H1 (cell line): ENCODE measurements around the gene PTPRD. TPM values are rescaled to one million over a fixed set of nuclear protein-coding genes. Genes with fewer than 3 reads are reported as not detected.

ENCODE experiments used
- CTCF ChIA-PET: fragments of 300-600 bp; sonication (Branson Sonifier 250); formaldehyde crosslinking; loops from one replicate; lab custom pipeline; 2021; ENCODE audit not compliant: partially characterized antibody; lab: Charles Lee
- POLR2A ChIA-PET: fragments of 300-600 bp; sonication (Branson Sonifier 250); formaldehyde crosslinking; loops from one replicate; lab custom pipeline; 2021; ENCODE audit warnings: inconsistent platforms; ENCODE audit not compliant: partially characterized antibody; lab: Charles Lee
- DNase-seq, 2 experiments: peaks; one replicate each; pipeline versions ENCODE4 v3.0.0 to v3.0.0-alpha.2; 2010 to 2022; ENCODE audit warnings: low spot score in 2 of 2, low read depth in 1 of 2, mixed read lengths in 1 of 2
- FAIRE-seq: peaks from 2 replicates; lab custom pipeline; 2011; peaks lifted over from hg19 to GRCh38; lab: Jason Lieb, UNC
- H2AFZ ChIP-seq: 2 replicates; pipeline ENCODE4 v1.8.1; 2012; ENCODE audit warnings: low read length, inconsistent platforms
- H2AK5ac ChIP-seq: 2 replicates; pipeline ENCODE4 v1.6.1; 2013; ENCODE audit warnings: low read depth, low read length
- H2BK120ac ChIP-seq: replicated peaks from 2 replicates; pipeline ENCODE3; 2013; ENCODE audit warnings: low read depth, low read length, inconsistent platforms
- H2BK12ac ChIP-seq: 2 replicates; pipeline ENCODE4 v1.6.1; 2013; ENCODE audit warnings: low read depth, low read length
- H2BK15ac ChIP-seq: 2 replicates; pipeline ENCODE4 v1.6.1; 2013; ENCODE audit warnings: low read length
- H2BK20ac ChIP-seq: 2 replicates; pipeline ENCODE4 v1.6.1; 2013; ENCODE audit warnings: low read length
- H2BK5ac ChIP-seq: 2 replicates; pipeline ENCODE4 v1.6.1; 2013; ENCODE audit warnings: low read depth, low read length
- H3K14ac ChIP-seq: 2 replicates; pipeline ENCODE4 v1.6.1; 2013; ENCODE audit warnings: inconsistent platforms; ENCODE audit not compliant: insufficient read length
- H3K18ac ChIP-seq: 2 replicates; pipeline ENCODE4 v1.6.1; 2013; ENCODE audit warnings: low read length; ENCODE audit errors: extremely low read depth
- H3K23ac ChIP-seq: 2 replicates; pipeline ENCODE4 v1.6.1; 2013; ENCODE audit warnings: inconsistent platforms; ENCODE audit not compliant: insufficient read length
- H3K23me2 ChIP-seq: 2 replicates; pipeline ENCODE4 v1.6.1; 2013; ENCODE audit warnings: low read depth, low read length
- H3K27ac ChIP-seq: 2 replicates; pipeline ENCODE4 v1.6.1; 2011; ENCODE audit warnings: low read depth, low read length, inconsistent platforms
- H3K27me3 ChIP-seq, 4 experiments: replicated peaks in 1 of 4; 1 replicate in 1 of 4; 2 replicates in 3 of 4; pipeline versions ENCODE4 v1.6.1 to v1.8.1; 2011 to 2013; ENCODE audit warnings: low read length in 3 of 4, mild to moderate bottlenecking in 3 of 4, inconsistent platforms in 2 of 4, mixed read lengths in 2 of 4, moderate library complexity in 1 of 4; ENCODE audit not compliant: control insufficient read depth in 3 of 4, insufficient read depth in 3 of 4; ENCODE audit errors: extremely low read depth in 1 of 4
- H3K36me3 ChIP-seq, 4 experiments: 2 replicates each; pipeline versions ENCODE4 v1.6.1 to v1.8.1; 2011 to 2013; ENCODE audit warnings: mild to moderate bottlenecking in 4 of 4, low read length in 3 of 4, moderate library complexity in 2 of 4, control low read depth in 1 of 4, inconsistent platforms in 1 of 4; ENCODE audit not compliant: insufficient read depth in 4 of 4, control insufficient read depth in 2 of 4
- H3K4ac ChIP-seq: replicated peaks from 2 replicates; pipeline ENCODE3; 2013; ENCODE audit warnings: low read length, low read depth, mixed read lengths, inconsistent platforms; ENCODE audit not compliant: insufficient read length
- H3K4me1 ChIP-seq, 4 experiments: replicated peaks in 1 of 4; 1 replicate in 1 of 4; 2 replicates in 3 of 4; pipeline versions ENCODE4 v1.6.1 to v1.8.1; 2011 to 2013; ENCODE audit warnings: low read length in 3 of 4, inconsistent platforms in 2 of 4, mixed read lengths in 1 of 4; ENCODE audit not compliant: insufficient read depth in 4 of 4, control insufficient read depth in 3 of 4
- H3K4me2 ChIP-seq, 2 experiments: 2 replicates each; pipeline versions ENCODE4 v1.6.1 to v1.8.1; 2011 to 2013; ENCODE audit warnings: low read depth in 2 of 2, low read length in 2 of 2, control low read depth in 1 of 2, inconsistent platforms in 1 of 2, mild to moderate bottlenecking in 1 of 2; ENCODE audit not compliant: insufficient read depth in 1 of 2
- H3K4me3 ChIP-seq, 4 experiments: fragments of 200-600, 300-600 bp in 1 of 4; sonication (generic), shearing (Covaris generic), sonication (Bioruptor Twin) in 1 of 4; 2 replicates each; pipeline versions ENCODE4 v1.5.1 to v1.8.1; 2011 to 2016; ENCODE audit warnings: low read length in 4 of 4, low read depth in 3 of 4, control low read depth in 2 of 4, inconsistent platforms in 2 of 4, mild to moderate bottlenecking in 2 of 4, mixed read lengths in 1 of 4, moderate library complexity in 1 of 4; ENCODE audit not compliant: insufficient read depth in 2 of 4; ENCODE audit errors: extremely low read depth in 1 of 4
- H3K56ac ChIP-seq: replicated peaks from 2 replicates; pipeline ENCODE3; 2013; ENCODE audit warnings: low read depth, mild to moderate bottlenecking, mixed read lengths, low read length, inconsistent platforms; ENCODE audit not compliant: insufficient read length
- H3K79me1 ChIP-seq: 2 replicates; pipeline ENCODE4 v1.6.1; 2013; ENCODE audit warnings: low read depth, low read length, control low read depth
- H3K79me2 ChIP-seq, 2 experiments: 2 replicates each; pipeline versions ENCODE4 v1.6.1 to v1.8.1; 2012 to 2013; ENCODE audit warnings: low read length in 2 of 2, mild to moderate bottlenecking in 2 of 2, inconsistent platforms in 1 of 2; ENCODE audit not compliant: insufficient read depth in 2 of 2, control insufficient read depth in 1 of 2
- H3K9ac ChIP-seq, 4 experiments: replicated peaks in 1 of 4; 1 replicate in 1 of 4; 2 replicates in 3 of 4; pipeline versions ENCODE4 v1.6.1 to v1.8.1; 2011 to 2013; ENCODE audit warnings: low read depth in 3 of 4, low read length in 3 of 4, control low read depth in 2 of 4, mild to moderate bottlenecking in 2 of 4, moderate library complexity in 2 of 4, inconsistent platforms in 1 of 4; ENCODE audit errors: extremely low read depth in 1 of 4
- H3K9me3 ChIP-seq, 2 experiments: 2 replicates each; pipeline versions ENCODE4 v1.6.1 to v1.8.1; 2012 to 2013; ENCODE audit warnings: mild to moderate bottlenecking in 2 of 2, moderate library complexity in 2 of 2, control low read depth in 1 of 2, inconsistent platforms in 1 of 2, low read depth in 1 of 2, low read length in 1 of 2, mixed read lengths in 1 of 2; ENCODE audit not compliant: insufficient read depth in 2 of 2
- H4K20me1 ChIP-seq, 2 experiments: replicated peaks in 1 of 2; 2 replicates each; pipeline versions ENCODE3 to v1.8.1; 2011 to 2013; ENCODE audit warnings: inconsistent platforms in 2 of 2, low read length in 2 of 2, mild to moderate bottlenecking in 1 of 2; ENCODE audit not compliant: insufficient read depth in 2 of 2, control insufficient read depth in 1 of 2
- H4K5ac ChIP-seq: 2 replicates; pipeline ENCODE4 v1.6.1; 2013; ENCODE audit warnings: low read length, low read depth, mixed read lengths, inconsistent platforms; ENCODE audit not compliant: insufficient read length
- H4K8ac ChIP-seq: 2 replicates; pipeline ENCODE4 v1.8.0; 2013; ENCODE audit warnings: mild to moderate bottlenecking, moderate library complexity, low read length, inconsistent platforms; ENCODE audit not compliant: insufficient read depth; ENCODE audit errors: extremely low read depth
- H4K91ac ChIP-seq: replicated peaks from 2 replicates; pipeline ENCODE3; 2013; ENCODE audit warnings: low read length, mixed read lengths, inconsistent platforms; ENCODE audit not compliant: insufficient read length
- CHD1 ChIP-seq: IDR thresholded peaks from 2 replicates; pipeline ENCODE4 v1.6.1; 2012; ENCODE audit warnings: low read depth, low read length, improper control_type of control experiment
- E2F6 ChIP-seq: IDR thresholded peaks from 2 replicates; pipeline ENCODE4 v1.6.1; 2012; ENCODE audit warnings: inconsistent platforms
- FOSL1 ChIP-seq: IDR thresholded peaks from 2 replicates; pipeline ENCODE4 v1.6.1; 2011; ENCODE audit warnings: mild to moderate bottlenecking, low read depth, low read length, moderate library complexity; ENCODE audit not compliant: insufficient read depth
- RBBP5 ChIP-seq: IDR thresholded peaks from 2 replicates; pipeline ENCODE4 v1.7.1; 2012; ENCODE audit warnings: low read depth, mild to moderate bottlenecking, inconsistent platforms, low read length, moderate library complexity, borderline replicate concordance
- RNF2 ChIP-seq: fragments of 200-900, 300-1000 bp; sonication (generic); IDR thresholded peaks from 2 replicates; pipeline ENCODE4 v1.7.1; 2016; ENCODE audit warnings: borderline replicate concordance, low read depth, mild to moderate bottlenecking, antibody characterized with exemption, low read length; ENCODE audit not compliant: poor library complexity, severe bottlenecking; ENCODE audit errors: missing control alignments
- SIN3A ChIP-seq, 2 experiments: IDR thresholded peaks in 1 of 2; conservative IDR thresholded peaks in 1 of 2; 2 replicates each; pipeline ENCODE4 v1.6.1; 2011 to 2012; ENCODE audit warnings: low read length in 2 of 2, improper control_type of control experiment in 1 of 2, low read depth in 1 of 2, mild to moderate bottlenecking in 1 of 2
- SRF ChIP-seq: IDR thresholded peaks from 2 replicates; pipeline ENCODE4 v1.6.1; 2011; ENCODE audit warnings: mild to moderate bottlenecking, low read depth, low read length, moderate library complexity
- WGBS, 2 experiments: shearing (Covaris generic) in 1 of 2; methylation state at CpG; one replicate each; pipeline versions ENCODE4 v1.1.6 to v1.1.7; 2013 to 2015; ENCODE audit warnings: low lambda C conversion rate in 2 of 2, mixed read lengths in 2 of 2, inconsistent platforms in 1 of 2, low coverage in 1 of 2, missing lambda C conversion rate in 1 of 2; ENCODE audit not compliant: insufficient replicate concordance in 2 of 2, insufficient coverage in 1 of 2, insufficient read length in 1 of 2; ENCODE audit errors: extremely low coverage in 1 of 2, missing lambda C conversion rate in 1 of 2; 5-methylcytosine and 5-hydroxymethylcytosine counted together
- polyA plus RNA-seq, 7 experiments: library from polyadenylated mRNA; depleted of rRNA in 3 of 7; stranded (reverse) in 5 of 7; unstranded in 2 of 7; fragments of >200 nt in 5 of 7; fragments of 200-250 nt in 2 of 7; gene quantifications; 1 replicate in 5 of 7; 2 replicates in 1 of 7; 4 replicates in 1 of 7; pipeline versions ENCODE4 v1.2.1 to v1.2.3, GENCODE V29; 2011 to 2013; ENCODE audit warnings: missing spikeins in 2 of 7, mixed read lengths in 2 of 7
- total RNA-seq: library from RNA; stranded (reverse); fragmentation: NEBNext Ultra II Directional; extraction: Animal tissue kit (Norgen Biotek cat#: 25700); gene quantifications from 2 replicates; pipeline ENCODE4 v1.2.1, GENCODE V29; 2021

Gene PTPRD
- total and polyA plus RNA-seq, 2 of the 8 experiments (the other 6 are each of a cell fraction or from before 2014, with no cell fraction given): 17.2 to 77.0 TPM

- Histone ChIP-seq H4K8ac (no peak overlapping the region), H3K4ac (no peak overlapping the region), H3K56ac (no peak overlapping the region), H2BK120ac (no peak overlapping the region), H3K79me1 (no peaks in the 10 kb centered on the region), H2AK5ac (no peak overlapping the region), H2BK5ac (no peak overlapping the region), H4K91ac (no peak overlapping the region), H3K4me3 (no peak overlapping the region), H3K4me2 (no peak overlapping the region), H2BK12ac (0 out of 2 replicates have a peak overlapping the region, but pooled peaks have one; percentile 4), H3K27me3 (no peaks in the 10 kb centered on the region), H2BK20ac (no peak overlapping the region), H3K18ac (no peak overlapping the region), H3K9ac (no peak overlapping the region), H4K20me1 (peaks cover 0 to 3% of the 10 kb centered on the region in 2 experiments), H3K23me2 (no peaks in the 10 kb centered on the region), H3K14ac (no peak overlapping the region), H3K9me3 (no peaks in the 10 kb centered on the region), H3K79me2 (no peaks in the 10 kb centered on the region; a peak in 1 of 4 replicates), H3K27ac (no peak overlapping the region), H3K4me1 (peaks cover 0 to 7% (median 4%) of the 10 kb centered on the region in 4 experiments; a peak in 4 of 7 replicates), H3K36me3 (no peaks in the 10 kb centered on the region), H2BK15ac (no peak overlapping the region), H3K23ac (no peak overlapping the region), H4K5ac (no peak overlapping the region), H2AFZ (no peak overlapping the region)
- FAIRE-seq (no peak), DNase-seq (no peak)
- CTCF ChIA-PET: interaction anchor here (0.8 to 1.0 kb wide), 3 partner anchors 19 to 79 kb away, joined by 3 to 4 read pairs (median 4); no protein-coding TSS in a partner anchor
- 93% methylated on average over 3 of the region's 3 CpGs; no CpG with 5 or more reads in 1 of the 2 experiments for WGBS, 2 experiments
- POLR2A ChIA-PET: no interaction called here
- no peak for TF ChIP-seq E2F6
- no peak for TF ChIP-seq SRF
- no peak for TF ChIP-seq RNF2
- no peak for TF ChIP-seq SIN3A (conservative IDR thresholded peaks at IDR 0.05 in 1 of 2, IDR thresholded peaks at IDR 0.05 in 1 of 2; ENCODE audit: low read depth in 1 of 2, low read length in 2 of 2)
- TF ChIP-seq RBBP5: no peak
- TF ChIP-seq CHD1: no peak
- TF ChIP-seq FOSL1: no peak
Measured at GRCh38 chr9:8835291-8835690, 1777.5 kb downstream of the PTPRD start.
